ENCODE results near the gene KRT12. TPM values are rescaled to one million over a fixed set of nuclear protein-coding genes. Genes with fewer than 3 reads are reported as not detected.

Gene KRT12
- not detected for total RNA-seq
- long read RNA-seq: 0 reads

DNA sequence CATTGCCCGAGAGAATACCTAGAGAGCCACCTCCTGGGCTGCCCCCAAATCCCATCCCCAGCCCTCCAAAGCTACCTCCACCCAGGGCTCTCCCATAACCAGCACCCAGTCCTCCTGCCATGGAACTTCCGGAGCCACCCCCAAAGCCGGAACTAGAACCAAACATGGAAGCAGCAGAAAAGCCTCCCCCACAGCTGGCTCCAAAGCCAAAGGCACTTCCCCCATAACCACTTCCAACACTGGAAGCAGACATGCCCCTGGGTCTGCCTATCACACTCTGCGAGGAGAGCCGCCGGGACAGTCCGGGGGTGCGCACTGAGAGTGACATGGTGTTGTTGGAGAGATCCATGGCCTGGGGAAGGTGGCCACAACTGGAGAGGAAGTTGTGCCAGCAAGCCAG is at the start of gene KRT12:
TSS of gene KRT12 (minus strand) at position 386 of the 400 bp plus-strand sequence. CDS start at position 349, 37 bp downstream.
- ATAC-seq (no peak), DNase-seq (no peak)
- H3K9me3 ChIP-seq: no peaks in the 10 kb centered on the region
- WGBS (ENCODE audit: insufficient coverage, low coverage, low lambda C conversion rate, missing lambda C conversion rate): 93% methylated on average over 8 of the region's 8 CpGs
- no peak within 1 kb of the TSS for H3K27ac ChIP-seq
- H3K27me3 ChIP-seq: no peaks in the 10 kb centered on the region
- no peaks in the 10 kb centered on the region for H3K36me3 ChIP-seq
- intact Hi-C loops (cut with DNase I): no loop called here
- H3K4me3 ChIP-seq: no peak within 1 kb of the TSS
- H3K4me1 ChIP-seq: no peaks in the 10 kb centered on the region
- no peak for TF ChIP-seq POLR2A (IDR thresholded peaks at IDR 0.05)
- TF ChIP-seq, protein P1, sequence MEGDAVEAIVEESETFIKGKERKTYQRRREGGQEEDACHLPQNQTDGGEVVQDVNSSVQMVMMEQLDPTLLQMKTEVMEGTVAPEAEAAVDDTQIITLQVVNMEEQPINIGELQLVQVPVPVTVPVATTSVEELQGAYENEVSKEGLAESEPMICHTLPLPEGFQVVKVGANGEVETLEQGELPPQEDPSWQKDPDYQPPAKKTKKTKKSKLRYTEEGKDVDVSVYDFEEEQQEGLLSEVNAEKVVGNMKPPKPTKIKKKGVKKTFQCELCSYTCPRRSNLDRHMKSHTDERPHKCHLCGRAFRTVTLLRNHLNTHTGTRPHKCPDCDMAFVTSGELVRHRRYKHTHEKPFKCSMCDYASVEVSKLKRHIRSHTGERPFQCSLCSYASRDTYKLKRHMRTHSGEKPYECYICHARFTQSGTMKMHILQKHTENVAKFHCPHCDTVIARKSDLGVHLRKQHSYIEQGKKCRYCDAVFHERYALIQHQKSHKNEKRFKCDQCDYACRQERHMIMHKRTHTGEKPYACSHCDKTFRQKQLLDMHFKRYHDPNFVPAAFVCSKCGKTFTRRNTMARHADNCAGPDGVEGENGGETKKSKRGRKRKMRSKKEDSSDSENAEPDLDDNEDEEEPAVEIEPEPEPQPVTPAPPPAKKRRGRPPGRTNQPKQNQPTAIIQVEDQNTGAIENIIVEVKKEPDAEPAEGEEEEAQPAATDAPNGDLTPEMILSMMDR (IDR thresholded peaks at IDR 0.05): no peak

DNA sequence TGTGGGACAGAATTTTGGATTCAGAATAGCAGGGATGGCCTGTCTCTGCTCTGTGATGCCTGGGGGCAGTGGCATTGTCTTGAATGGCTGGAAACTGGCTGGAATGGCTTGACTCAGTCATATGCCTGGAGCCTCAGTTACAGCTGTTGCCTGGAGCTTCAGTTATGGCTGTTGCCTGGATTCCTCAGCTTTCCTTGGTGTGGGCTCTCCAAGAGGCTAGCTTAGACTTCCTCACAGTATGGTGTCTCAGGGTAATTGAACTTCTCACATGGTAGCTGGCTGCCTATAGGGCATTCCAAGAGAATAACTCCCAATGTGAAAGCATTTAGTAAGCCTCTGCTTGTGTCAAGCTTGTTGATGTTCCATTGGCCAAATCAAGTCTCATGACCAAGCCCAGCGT is 49.3 kb upstream of the KRT12 start:
- Histone ChIP-seq H3K9me3 (no peaks in the 10 kb centered on the region), H3K4me1 (no peaks in the 10 kb centered on the region), H3K27ac (no peak overlapping the region), H3K4me3 (no peak overlapping the region), H3K36me3 (no peaks in the 10 kb centered on the region), H3K27me3 (no peaks in the 10 kb centered on the region)
- ATAC-seq: no peak
- 88% methylated on average over 1 of the region's 1 CpG for WGBS (ENCODE audit: insufficient coverage, low coverage, low lambda C conversion rate, missing lambda C conversion rate)
- TF ChIP-seq, protein P1 (IDR thresholded peaks at IDR 0.05): no peak
- TF ChIP-seq POLR2A (IDR thresholded peaks at IDR 0.05): no peak
- intact Hi-C loops (cut with DNase I): loop anchor here in 1 of 2 donors (10.0 kb wide), 1 partner anchor 738 kb away; no protein-coding TSS in a partner anchor
- no peak for DNase-seq

DNA sequence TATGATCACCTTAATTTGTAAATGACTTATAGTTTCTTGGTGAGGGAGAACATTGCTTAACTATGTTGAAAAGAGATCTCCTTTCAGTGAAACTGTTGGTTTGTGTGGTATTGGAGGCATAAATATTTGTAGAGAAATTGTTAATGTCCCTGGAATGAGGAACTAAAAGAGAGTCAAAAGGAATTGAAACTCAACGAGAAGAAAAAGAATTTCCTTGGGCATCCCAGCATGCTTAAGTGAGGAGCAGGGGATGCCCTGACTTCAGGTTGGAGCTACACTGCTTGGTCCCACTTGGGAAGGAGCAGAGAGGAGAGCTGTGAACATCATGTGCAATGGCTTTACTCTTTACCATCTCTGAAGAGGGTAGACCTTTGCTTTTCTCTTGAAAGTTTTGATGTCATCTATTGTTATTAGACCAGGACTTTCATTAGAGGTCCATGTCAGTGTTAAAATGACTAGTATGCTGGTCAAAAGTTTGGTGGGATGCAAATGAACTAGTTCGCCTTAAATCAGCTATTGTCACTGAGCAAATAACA is 48.8 kb upstream of the KRT12 start:
- intact Hi-C loops (cut with DNase I): loop anchor here in 1 of 2 donors (10.0 kb wide), 1 partner anchor 739 kb away; no protein-coding TSS in a partner anchor
- no peaks in the 10 kb centered on the region for H3K9me3 ChIP-seq
- ATAC-seq: no peak
- no peak overlapping the region for H3K4me3 ChIP-seq
- DNase-seq: no peak
- 54% methylated on average over 2 of the region's 2 CpGs for WGBS (ENCODE audit: insufficient coverage, low coverage, low lambda C conversion rate, missing lambda C conversion rate)
- no peaks in the 10 kb centered on the region for H3K27me3 ChIP-seq
- no peaks in the 10 kb centered on the region for H3K36me3 ChIP-seq
- no peak for TF ChIP-seq POLR2A (IDR thresholded peaks at IDR 0.05)
- TF ChIP-seq, protein P1 (IDR thresholded peaks at IDR 0.05): no peak
- no peaks in the 10 kb centered on the region for H3K4me1 ChIP-seq
- H3K27ac ChIP-seq: no peak overlapping the region

DNA sequence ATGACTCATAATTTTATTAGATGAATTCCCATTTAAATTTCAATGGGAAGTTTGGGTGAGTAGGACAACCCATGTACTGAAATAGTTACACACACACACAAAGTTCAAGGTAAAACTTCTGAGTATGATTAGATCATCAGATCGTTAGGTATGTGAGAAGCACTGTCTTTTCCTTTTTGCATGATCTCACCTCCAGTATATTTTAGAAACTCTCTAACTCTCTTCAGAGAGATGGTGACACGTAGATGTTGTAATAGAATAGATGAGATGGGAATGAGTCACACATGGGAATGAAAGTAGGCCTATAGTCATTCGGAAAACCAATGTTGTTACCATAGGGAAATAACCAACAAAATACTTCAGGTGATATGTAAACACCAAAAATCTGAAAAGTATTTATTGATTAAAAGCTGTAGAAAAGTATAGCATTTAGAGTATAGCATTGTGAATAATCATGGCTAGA is 48.2 kb upstream of the KRT12 start:
- Histone ChIP-seq H3K4me1 (no peaks in the 10 kb centered on the region), H3K9me3 (no peaks in the 10 kb centered on the region), H3K27ac (no peak overlapping the region), H3K27me3 (no peaks in the 10 kb centered on the region), H3K4me3 (no peak overlapping the region), H3K36me3 (no peaks in the 10 kb centered on the region)
- WGBS (ENCODE audit: insufficient coverage, low coverage, low lambda C conversion rate, missing lambda C conversion rate): 42% methylated on average over 3 of the region's 3 CpGs
- ATAC-seq: peak in 1 of 4 donors; percentile 85
- TF ChIP-seq POLR2A (IDR thresholded peaks at IDR 0.05): no peak
- TF ChIP-seq, protein P1 (IDR thresholded peaks at IDR 0.05): no peak
- intact Hi-C loops (cut with DNase I): loop anchor here in 1 of 2 donors (10.0 kb wide), 1 partner anchor 740 kb away; no protein-coding TSS in a partner anchor
- DNase-seq: no peak

Data from right lobe of liver (tissue), 6 donors.